HTR-8/SVneo (cell line): ENCODE data around the gene C2CD2.
"Not testable (repeated sequence)": the region's sequence is repeated elsewhere in the genome, so short reads cannot be mapped to it uniquely, and the experiment has no call there.

ENCODE experiments used
- DNase-seq: peaks from one replicate; pipeline ENCODE4 v3.0.0; 2011; ENCODE audit warnings: low spot score, mixed read lengths; ENCODE audit not compliant: insufficient read length
- FAIRE-seq: peaks from 2 replicates; lab custom pipeline; 2011; peaks lifted over from hg19 to GRCh38; lab: Jason Lieb, UNC

The C2CD2 gene

GRCh38 chr21:41953831-41954653 is at the start of gene C2CD2:
Gene C2CD2 (minus strand): TSS chr21:41954018. CDS start chr21:41953648, 370 bp downstream.
- DNase-seq (peak; percentile 78), FAIRE-seq (no peak)

GRCh38 chr21:42003051-42003461 is 49.2 kb upstream of the C2CD2 start:
- no peak for FAIRE-seq
- no peak for DNase-seq

- FAIRE-seq: no peak
- DNase-seq: peak; percentile 53
Measured at GRCh38 chr21:42002421-42002958, 48.7 kb upstream of the C2CD2 start.

- DNase-seq (no peak), FAIRE-seq (no peak)
Measured at GRCh38 chr21:42001781-42002180, 48.0 kb upstream of the C2CD2 start.

- no peak for DNase-seq
Measured at GRCh38 chr21:42000908-42001307, 47.1 kb upstream of the C2CD2 start.

GRCh38 chr21:41997657-41998056 is 43.8 kb upstream of the C2CD2 start:
- DNase-seq: no peak

More at GRCh38 chr21:42000908-42001307, 47.1 kb upstream of the C2CD2 start:
- no peak for FAIRE-seq

GRCh38 chr21:41995577-41995976 is 41.8 kb upstream of the C2CD2 start:
- DNase-seq (no peak), FAIRE-seq (no peak)

More at GRCh38 chr21:41997657-41998056, 43.8 kb upstream of the C2CD2 start:
- no peak for FAIRE-seq

GRCh38 chr21:41994613-41995012 is 40.8 kb upstream of the C2CD2 start:
- FAIRE-seq: not testable (repeated sequence)

GRCh38 chr21:41993744-41994143 is 39.9 kb upstream of the C2CD2 start:
- DNase-seq (no peak), FAIRE-seq (no peak)

More at GRCh38 chr21:41994613-41995012, 40.8 kb upstream of the C2CD2 start:
- DNase-seq: not testable (repeated sequence)

GRCh38 chr21:41992576-41992975 is 38.8 kb upstream of the C2CD2 start:
- FAIRE-seq (no peak), DNase-seq (no peak)

GRCh38 chr21:41991659-41992058 is 37.8 kb upstream of the C2CD2 start:
- no peak for DNase-seq
- no peak for FAIRE-seq

GRCh38 chr21:41989698-41990097 is 35.9 kb upstream of the C2CD2 start:
- FAIRE-seq: peak; percentile 31
- no peak for DNase-seq

- DNase-seq: no peak
- FAIRE-seq: no peak
Measured at GRCh38 chr21:41987310-41987709, 33.5 kb upstream of the C2CD2 start.

GRCh38 chr21:41985662-41986416 is 32.0 kb upstream of the C2CD2 start:
- FAIRE-seq (no peak), DNase-seq (no peak)

- DNase-seq (no peak), FAIRE-seq (no peak)
Measured at GRCh38 chr21:41983229-41983628, 29.4 kb upstream of the C2CD2 start.

- FAIRE-seq (no peak), DNase-seq (no peak)
Measured at GRCh38 chr21:41980561-41980960, 26.7 kb upstream of the C2CD2 start.

GRCh38 chr21:41979751-41980369 is 26.0 kb upstream of the C2CD2 start:
- no peak for DNase-seq
- FAIRE-seq: no peak

GRCh38 chr21:41979335-41979734 is 25.5 kb upstream of the C2CD2 start:
- FAIRE-seq (no peak), DNase-seq (no peak)

- DNase-seq: no peak
- no peak for FAIRE-seq
Measured at GRCh38 chr21:41977034-41977950, 23.5 kb upstream of the C2CD2 start.
